Testis (tissue), 5 donors: ENCODE data around the gene ANTXRL. TPM values are rescaled to one million over a fixed set of nuclear protein-coding genes. Genes with fewer than 3 reads are reported as not detected.

Experiments used
- DNase-seq: peaks from one replicate; pipeline ENCODE4 v3.0.0-alpha.2; 2019
- H3K27ac ChIP-seq, 2 donors: fragments of 200-600 bp; sonication (generic); one replicate each; pipeline ENCODE4 v1.5.1; 2019
- H3K27me3 ChIP-seq: fragments of 200-600 bp; sonication (generic); one replicate; pipeline ENCODE4 v1.5.1; 2019
- H3K36me3 ChIP-seq: fragments of 200-600 bp; sonication (generic); one replicate; pipeline ENCODE4 v1.5.1; 2017; ENCODE audit warnings: low read depth; ENCODE audit errors: missing control alignments
- H3K4me1 ChIP-seq: fragments of 200-600 bp; sonication (generic); one replicate; pipeline ENCODE4 v1.5.1; 2019
- H3K4me3 ChIP-seq, 2 donors: fragments of 200-600 bp; sonication (generic); one replicate each; pipeline ENCODE4 v1.5.1; 2017 to 2019
- H3K9me3 ChIP-seq: fragments of 200-600 bp; sonication (generic); one replicate; pipeline ENCODE4 v1.5.1; 2017
- POLR2A ChIP-seq: fragments of 450-650 bp; IDR thresholded peaks from one replicate; pipeline ENCODE4 v1.6.1; 2017; ENCODE audit warnings: antibody characterized with exemption, mild to moderate bottlenecking, moderate library complexity
- WGBS, 2 donors: methylation state at CpG; one replicate each; pipeline ENCODE4 v1.1.5; 2018; 5-methylcytosine and 5-hydroxymethylcytosine counted together
- intact Hi-C: fragments of 100-400 bp; cut with DNase I; formaldehyde crosslinking; loops from one replicate; pipeline ENCODE4 v1.15.1; 2023; ENCODE audit warnings: low total_unique reads
- long read RNA-seq, 2 donors: transcript quantifications; one replicate each; lab custom pipeline, GENCODE V29; 2026
- polyA plus RNA-seq: library from polyadenylated mRNA; stranded (reverse); fragments of 350-450 nt; fragmentation: Illumina TruSeq; extraction: RNeasy Lipid Tissue Mini Kit (QIAGEN cat#74804); gene quantifications from one replicate; pipeline ENCODE4 v1.2.3, GENCODE V29; 2014; ENCODE audit warnings: low read depth, low replicate concordance; ENCODE audit not compliant: insufficient read depth
- total RNA-seq, 2 donors: library from RNA; depleted of rRNA; stranded (reverse); fragments of >200 nt; gene quantifications; one replicate each; pipeline ENCODE4 v1.2.3, GENCODE V29; 2016
- TF ChIP-seq, protein P1 (sequence below), 3 experiments: fragments of 450-650 bp in 2 of 3; fragments of 200-600 bp in 1 of 3; sonication (generic) in 1 of 3; IDR thresholded peaks; one replicate each; pipeline ENCODE4 v1.5.1; 2016 to 2019; ENCODE audit warnings: antibody characterized with exemption in 3 of 3, mild to moderate bottlenecking in 2 of 3, moderate library complexity in 1 of 3

Gene ANTXRL
- 10 to 100 TPM; 10.7 to 26.5 TPM for total RNA-seq
- polyA plus RNA-seq: 23.7 TPM
- long read RNA-seq, donor 1: 0 reads
- long read RNA-seq, donor 2: 0 reads

DNA sequence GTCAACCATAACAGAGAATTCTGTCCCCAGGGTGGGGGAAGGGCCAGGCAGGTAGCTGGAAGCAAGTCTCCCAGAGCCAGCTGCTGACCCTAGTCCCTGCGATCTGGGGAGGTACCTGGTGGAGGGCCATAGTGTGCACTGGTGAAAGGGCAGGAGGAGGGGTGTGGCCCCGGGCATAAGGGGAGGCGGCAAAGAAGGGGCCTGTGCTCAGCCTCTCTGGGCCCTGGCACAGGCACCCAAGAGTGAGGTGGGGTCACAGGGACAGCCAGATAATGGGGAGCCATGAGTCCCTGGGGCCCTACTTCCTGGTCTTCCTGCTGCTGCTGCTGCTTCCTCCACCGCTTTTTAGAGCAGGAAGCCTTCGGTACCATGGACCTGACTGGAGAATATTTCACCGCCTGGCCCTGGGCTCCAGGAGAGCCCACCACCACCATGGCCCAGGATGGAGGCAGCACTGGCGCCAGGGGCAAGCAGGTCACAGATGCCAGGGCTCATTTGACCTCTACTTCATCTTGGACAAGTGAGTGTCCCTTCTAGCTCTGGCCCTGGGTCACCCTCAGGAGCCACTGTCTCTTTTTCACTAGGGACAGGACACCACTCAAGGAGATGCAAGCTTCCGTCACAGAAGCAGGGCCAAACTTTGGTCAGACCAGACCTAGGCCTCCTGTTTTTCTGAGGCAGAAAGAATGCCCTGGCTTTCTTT lies at the start of gene ANTXRL:
Gene ANTXRL, plus strand, starts transcription at position 7 of the 703 bp plus-strand sequence. Its CDS starts 266 bp downstream, at position 273.
- Histone ChIP-seq H3K27me3 (no peaks in the 10 kb centered on the region), H3K9me3 (no peaks in the 10 kb centered on the region), H3K4me3 (peak within 1 kb of the TSS in 1 of 2 donors; percentile 79), H3K27ac (no peak within 1 kb of the TSS), H3K4me1 (peaks cover 11% of the 10 kb centered on the region), H3K36me3 (no peaks in the 10 kb centered on the region)
- TF ChIP-seq, protein P1, sequence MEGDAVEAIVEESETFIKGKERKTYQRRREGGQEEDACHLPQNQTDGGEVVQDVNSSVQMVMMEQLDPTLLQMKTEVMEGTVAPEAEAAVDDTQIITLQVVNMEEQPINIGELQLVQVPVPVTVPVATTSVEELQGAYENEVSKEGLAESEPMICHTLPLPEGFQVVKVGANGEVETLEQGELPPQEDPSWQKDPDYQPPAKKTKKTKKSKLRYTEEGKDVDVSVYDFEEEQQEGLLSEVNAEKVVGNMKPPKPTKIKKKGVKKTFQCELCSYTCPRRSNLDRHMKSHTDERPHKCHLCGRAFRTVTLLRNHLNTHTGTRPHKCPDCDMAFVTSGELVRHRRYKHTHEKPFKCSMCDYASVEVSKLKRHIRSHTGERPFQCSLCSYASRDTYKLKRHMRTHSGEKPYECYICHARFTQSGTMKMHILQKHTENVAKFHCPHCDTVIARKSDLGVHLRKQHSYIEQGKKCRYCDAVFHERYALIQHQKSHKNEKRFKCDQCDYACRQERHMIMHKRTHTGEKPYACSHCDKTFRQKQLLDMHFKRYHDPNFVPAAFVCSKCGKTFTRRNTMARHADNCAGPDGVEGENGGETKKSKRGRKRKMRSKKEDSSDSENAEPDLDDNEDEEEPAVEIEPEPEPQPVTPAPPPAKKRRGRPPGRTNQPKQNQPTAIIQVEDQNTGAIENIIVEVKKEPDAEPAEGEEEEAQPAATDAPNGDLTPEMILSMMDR (IDR thresholded peaks at IDR 0.05): no peak
- no peak for TF ChIP-seq POLR2A
- DNase-seq: no peak
- intact Hi-C loops: no loop called here
- WGBS, 2 donors: 95 to 97% methylated on average over 5 to 8 of the region's 8 CpGs

DNA sequence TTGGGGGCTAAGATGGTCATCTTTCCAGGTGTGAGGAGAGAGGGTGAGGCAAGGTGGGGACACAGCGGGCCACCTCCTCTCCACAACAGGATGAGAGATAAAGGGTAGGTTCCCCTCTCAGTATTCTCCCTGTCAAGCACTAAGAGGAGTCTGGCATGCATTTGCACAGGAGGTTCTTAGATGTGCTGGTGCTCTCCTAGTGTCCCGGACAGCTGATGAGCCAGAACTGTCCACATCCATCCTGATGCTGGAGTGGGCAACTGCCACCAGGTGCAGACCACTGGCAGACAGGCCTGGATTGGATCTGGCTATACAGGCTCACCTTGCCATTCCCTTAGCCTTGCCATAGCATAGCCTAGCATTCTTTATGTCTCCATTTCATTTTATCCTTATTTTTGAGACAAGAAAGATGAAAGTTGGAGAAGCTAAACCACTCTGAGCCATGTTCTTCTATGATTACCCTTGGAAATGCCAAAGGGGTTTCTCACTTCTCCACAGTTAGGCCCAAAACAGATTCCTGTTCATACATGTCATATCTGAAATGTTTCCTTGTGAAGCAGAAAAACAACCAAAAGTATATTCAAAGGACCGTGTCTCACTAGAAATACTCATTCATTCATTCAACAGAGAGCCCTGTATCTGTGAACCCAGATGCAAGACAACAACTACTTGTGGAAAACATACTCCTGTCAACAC lies 48.8 kb upstream of the ANTXRL start:
- WGBS, 2 donors: 92 to 97% methylated on average over 2 to 3 of the region's 3 CpGs
- intact Hi-C loops: no loop called here
- Histone ChIP-seq H3K27me3 (no peaks in the 10 kb centered on the region), H3K9me3 (no peaks in the 10 kb centered on the region), H3K27ac (no peak overlapping the region), H3K4me1 (no peaks in the 10 kb centered on the region), H3K36me3 (no peaks in the 10 kb centered on the region), H3K4me3 (no peak overlapping the region)
- TF ChIP-seq POLR2A: no peak
- TF ChIP-seq, protein P1 (IDR thresholded peaks at IDR 0.05): no peak
- DNase-seq: peak; percentile 8

DNA sequence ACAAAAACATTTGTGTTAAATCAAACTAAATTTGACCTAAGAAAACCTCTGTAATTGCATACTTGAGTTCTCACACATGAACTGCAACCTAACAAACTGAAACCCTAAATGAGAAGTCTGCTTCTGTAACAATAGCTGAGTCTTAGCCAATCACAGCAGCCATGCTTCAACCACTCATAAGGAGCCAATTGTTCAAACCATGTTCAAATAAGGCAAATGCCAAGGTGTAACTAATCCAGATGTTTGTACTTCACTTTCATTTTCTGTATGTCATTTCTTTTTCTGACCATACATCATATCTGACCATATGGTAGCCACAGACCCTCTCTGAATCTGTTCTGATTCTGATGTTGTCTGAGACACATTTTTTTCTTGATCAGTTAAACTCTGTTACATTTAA lies 47.5 kb upstream of the ANTXRL start:
- DNase-seq: no peak
- Histone ChIP-seq H3K27ac (no peak overlapping the region), H3K27me3 (no peaks in the 10 kb centered on the region), H3K36me3 (no peaks in the 10 kb centered on the region), H3K4me3 (no peak overlapping the region), H3K9me3 (no peaks in the 10 kb centered on the region), H3K4me1 (no peaks in the 10 kb centered on the region)
- TF ChIP-seq, protein P1 (IDR thresholded peaks at IDR 0.05): no peak
- TF ChIP-seq POLR2A: no peak
- intact Hi-C loops: no loop called here

DNA sequence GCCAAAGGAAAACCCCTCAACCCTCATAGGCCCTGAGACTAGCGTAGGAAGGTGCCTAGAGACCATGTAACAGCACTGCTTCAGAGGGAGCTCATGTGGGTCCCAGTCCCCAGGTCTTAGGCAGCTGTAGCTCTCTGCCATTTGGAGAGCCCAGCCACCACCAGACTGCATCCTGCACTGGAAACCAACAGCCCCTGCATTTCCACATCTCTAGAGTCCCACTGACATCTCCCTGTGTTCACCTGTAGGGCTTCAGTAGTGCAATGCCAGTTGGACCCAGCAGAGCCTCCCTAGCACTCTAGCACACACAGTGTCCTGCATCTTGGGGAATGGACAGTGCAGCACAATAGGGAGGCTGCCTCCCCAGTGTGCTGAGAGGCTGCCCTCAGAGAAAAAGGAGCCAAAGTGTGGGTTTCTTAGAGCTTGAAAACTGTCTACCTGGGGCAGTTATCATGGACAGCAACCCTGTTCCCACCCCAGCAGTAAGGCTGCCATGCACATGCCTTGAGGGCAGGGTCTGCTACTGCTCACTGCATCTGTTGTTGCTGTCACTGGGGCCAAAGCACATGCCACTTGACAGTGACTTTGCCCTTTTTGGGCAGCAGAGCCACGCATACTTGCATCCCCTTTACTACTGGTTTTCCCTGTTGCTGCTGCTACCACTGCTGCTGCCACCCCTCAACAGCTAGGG lies 46.7 kb upstream of the ANTXRL start:
- H3K27me3 ChIP-seq: no peaks in the 10 kb centered on the region
- no peak overlapping the region for H3K4me3 ChIP-seq
- H3K36me3 ChIP-seq: no peaks in the 10 kb centered on the region
- TF ChIP-seq POLR2A: no peak
- TF ChIP-seq, protein P1 (IDR thresholded peaks at IDR 0.05): no peak
- no peak overlapping the region for H3K27ac ChIP-seq
- 69 to 93% methylated on average over 2 of the region's 2 CpGs for WGBS, 2 donors
- intact Hi-C loops: no loop called here
- no peaks in the 10 kb centered on the region for H3K9me3 ChIP-seq
- DNase-seq: peak; percentile 5
- no peaks in the 10 kb centered on the region for H3K4me1 ChIP-seq
